IMR-90 (cell line): ENCODE data around the gene TMA7. TPM values are rescaled to one million over a fixed set of nuclear protein-coding genes. Genes with fewer than 3 reads are reported as not detected.

Experiments
- ATAC-seq: fragments of 200-7000 bp; cut with Tn5 transposase; 2 replicates; pipeline ENCODE4 v1.9.1; 2020; ENCODE audit warnings: low read depth, mild to moderate bottlenecking, moderate library complexity
- BruUV-seq: library from RNA; stranded (reverse); fragments of 400-500 nt; replicated peaks from 2 replicates; lab custom pipeline; 2021; lab: Mats Ljungman, UMichigan
- CTCF ChIA-PET: fragments of 300-600 bp; formaldehyde crosslinking; extraction: SDS; loops from one replicate; lab custom pipeline; 2021; ENCODE audit warnings: antibody characterized with exemption; lab: Yijun Ruan, JAX
- POLR2A ChIA-PET: fragments of 300-600 bp; sonication (Branson Sonifier 250); formaldehyde crosslinking; loops from one replicate; lab custom pipeline; 2022; ENCODE audit warnings: antibody characterized with exemption; ENCODE audit not compliant: unreplicated experiment; lab: Charles Lee
- DNase-seq: peaks from one replicate; pipeline ENCODE4 v3.0.0; 2013
- H2AFZ ChIP-seq: replicated peaks from 2 replicates; pipeline ENCODE3; 2013; ENCODE audit warnings: low read length, mild to moderate bottlenecking; ENCODE audit not compliant: poor library complexity
- H2AK5ac ChIP-seq: 2 replicates; pipeline ENCODE4 v1.6.1; 2013; ENCODE audit warnings: low read depth, low read length, inconsistent platforms
- H2AK9ac ChIP-seq: replicated peaks from 2 replicates; pipeline ENCODE3; 2013; ENCODE audit warnings: mild to moderate bottlenecking, low read depth, low read length, moderate library complexity; ENCODE audit not compliant: poor library complexity
- H2BK120ac ChIP-seq: 2 replicates; pipeline ENCODE4 v1.6.1; 2013; ENCODE audit warnings: low read depth, low read length, inconsistent platforms
- H2BK15ac ChIP-seq: 3 replicates; pipeline ENCODE4 v1.6.1; 2013; ENCODE audit warnings: low read depth, low read length, inconsistent platforms
- H2BK20ac ChIP-seq: 2 replicates; pipeline ENCODE4 v1.6.1; 2013; ENCODE audit warnings: low read depth, mild to moderate bottlenecking, inconsistent platforms, low read length, moderate library complexity
- H2BK5ac ChIP-seq: 2 replicates; pipeline ENCODE4 v1.6.1; 2013; ENCODE audit warnings: mild to moderate bottlenecking, low read depth, low read length, inconsistent platforms; ENCODE audit not compliant: poor library complexity, severe bottlenecking
- H3K14ac ChIP-seq: replicated peaks from 2 replicates; pipeline ENCODE4 v1.6.1; 2013; ENCODE audit warnings: low read depth, low read length, inconsistent platforms
- H3K18ac ChIP-seq: 2 replicates; pipeline ENCODE4 v1.6.1; 2013; ENCODE audit warnings: low read depth, low read length, control low read depth
- H3K23ac ChIP-seq: 2 replicates; pipeline ENCODE4 v1.6.1; 2013; ENCODE audit warnings: low read depth, low read length, inconsistent platforms
- H3K27ac ChIP-seq: 2 replicates; pipeline ENCODE4 v1.5.1; 2013; ENCODE audit warnings: mild to moderate bottlenecking, control low read depth, low read length; ENCODE audit not compliant: insufficient read depth
- H3K27me3 ChIP-seq: 2 replicates; pipeline ENCODE4 v1.6.1; 2013; ENCODE audit warnings: low read length; ENCODE audit not compliant: control insufficient read depth, insufficient read depth
- H3K36me3 ChIP-seq: 2 replicates; pipeline ENCODE4 v1.6.1; 2013; ENCODE audit warnings: low read length, mixed read lengths; ENCODE audit not compliant: control insufficient read depth, insufficient read depth
- H3K4ac ChIP-seq: 2 replicates; pipeline ENCODE4 v1.6.1; 2013; ENCODE audit warnings: low read depth, low read length, inconsistent platforms
- H3K4me1 ChIP-seq: 2 replicates; pipeline ENCODE4 v1.6.1; 2013; ENCODE audit warnings: low read length, mixed read lengths; ENCODE audit not compliant: control insufficient read depth, insufficient read depth
- H3K4me2 ChIP-seq: 2 replicates; pipeline ENCODE4 v1.6.1; 2013; ENCODE audit warnings: low read depth, mild to moderate bottlenecking, control low read depth, low read length, moderate library complexity
- H3K4me3 ChIP-seq: 2 replicates; pipeline ENCODE4 v1.5.1; 2013; ENCODE audit warnings: low read depth, mild to moderate bottlenecking, control low read depth, low read length, moderate library complexity; ENCODE audit not compliant: insufficient read depth
- H3K56ac ChIP-seq: 2 replicates; pipeline ENCODE4 v1.6.1; 2013; ENCODE audit warnings: low read length, inconsistent platforms; ENCODE audit not compliant: insufficient read depth; ENCODE audit errors: extremely low read depth
- H3K79me1 ChIP-seq, 2 experiments: 2 replicates each; pipeline ENCODE4 v1.6.1; 2013; ENCODE audit warnings: low read length in 2 of 2, inconsistent platforms in 1 of 2, low read depth in 1 of 2
- H3K9ac ChIP-seq: 2 replicates; pipeline ENCODE4 v1.6.1; 2013; ENCODE audit warnings: low read depth, low read length, control low read depth
- H3K9me1 ChIP-seq: 2 replicates; pipeline ENCODE4 v1.6.1; 2013; ENCODE audit warnings: low read length, inconsistent platforms; ENCODE audit not compliant: insufficient read depth
- H3K9me3 ChIP-seq: 2 replicates; pipeline ENCODE4 v1.6.1; 2013; ENCODE audit warnings: low read length; ENCODE audit not compliant: control insufficient read depth, insufficient read depth
- H4K20me1 ChIP-seq: 2 replicates; pipeline ENCODE4 v1.6.1; 2013; ENCODE audit warnings: low read length, inconsistent platforms; ENCODE audit not compliant: insufficient read depth
- H4K5ac ChIP-seq: 2 replicates; pipeline ENCODE4 v1.6.1; 2013; ENCODE audit warnings: mild to moderate bottlenecking, low read depth, low read length, control low read depth
- H4K8ac ChIP-seq, 2 experiments: 2 replicates each; pipeline ENCODE4 v1.6.1; 2013; ENCODE audit warnings: low read depth in 2 of 2, low read length in 2 of 2, control low read depth in 1 of 2, inconsistent platforms in 1 of 2
- H4K91ac ChIP-seq: 2 replicates; pipeline ENCODE4 v1.6.1; 2013; ENCODE audit warnings: low read depth, low read length, inconsistent platforms; ENCODE audit not compliant: insufficient read depth
- ELK1 ChIP-seq: fragments of 150-350 bp; IDR thresholded peaks from 2 replicates; pipeline ENCODE4 v1.6.1; 2016; ENCODE audit warnings: low read depth, mild to moderate bottlenecking, low read length, moderate library complexity, borderline replicate concordance
- MXI1 ChIP-seq: IDR thresholded peaks from 2 replicates; pipeline ENCODE4 v1.6.1; 2012; ENCODE audit warnings: low read depth, mild to moderate bottlenecking, low read length, moderate library complexity, borderline replicate concordance
- POLR2A ChIP-seq: IDR thresholded peaks from 2 replicates; pipeline ENCODE4 v1.6.1; 2012; ENCODE audit warnings: mild to moderate bottlenecking, low read depth, low read length
- WGBS, 2 experiments: methylation state at CpG; one replicate each; pipeline versions ENCODE4 v1.1.5 to v1.1.7; 2013; ENCODE audit warnings: missing lambda C conversion rate in 2 of 2; ENCODE audit not compliant: insufficient read length in 1 of 2; ENCODE audit errors: extremely low coverage in 2 of 2; 5-methylcytosine and 5-hydroxymethylcytosine counted together
- dilution Hi-C: fragments of 300-500 bp; cut with HindIII; formaldehyde crosslinking; loops from one replicate; pipeline ENCODE4 v1.14.3; 2018; ENCODE audit warnings: low sequenced_read_pairs; ENCODE audit not compliant: unreplicated experiment
- in situ Hi-C: fragments of 300-500 bp; cut with MboI; formaldehyde crosslinking; loops from 3 replicates; pipeline ENCODE4 v1.14.3; 2019; ENCODE audit warnings: low sequenced_read_pairs, inconsistent platforms, mixed read lengths
- intact Hi-C: fragments of 100-400 bp; cut with micrococcal nuclease; formaldehyde crosslinking; loops from 2 replicates; pipeline ENCODE4 v1.10.0; 2022
- polyA plus RNA-seq, 3 experiments: library from polyadenylated mRNA; depleted of rRNA; stranded (reverse); fragments of >200 nt; gene quantifications; 2 replicates each; pipeline ENCODE4 v1.2.3, GENCODE V29; 2012; ENCODE audit warnings: low replicate concordance in 1 of 3
- total RNA-seq: library from RNA; depleted of rRNA; stranded (reverse); fragments of >200 nt; gene quantifications from 2 replicates; pipeline ENCODE4 v1.2.3, GENCODE V29; 2012

TMA7 gene
- total and polyA plus RNA-seq, 2 of the 4 experiments (the other 2 are of a cell fraction) = 81.9 to 240 TPM

- no peak overlapping the region for H3K23ac ChIP-seq
- no peaks in the 10 kb centered on the region for H3K9me3 ChIP-seq
- no peak overlapping the region for H3K56ac ChIP-seq
- no peak overlapping the region for H3K9ac ChIP-seq
- H3K4me3 ChIP-seq = no peak overlapping the region
- H2BK5ac ChIP-seq = no peak overlapping the region
- no peak overlapping the region for H3K4ac ChIP-seq
- no peak overlapping the region for H2AFZ ChIP-seq
- H3K14ac ChIP-seq = no peak overlapping the region
- no peaks in the 10 kb centered on the region; the same call in 1 of the 2 replicates for H4K20me1 ChIP-seq
- dilution Hi-C loops (no loop called here), in situ Hi-C loops (no loop called here), intact Hi-C loops (no loop called here)
- TF ChIP-seq MXI1 (no peak), ELK1 (no peak), POLR2A (no peak)
- no TSS peak for BruUV-seq
- no peaks in the 10 kb centered on the region; a peak in 1 of 4 replicates for H3K79me1 ChIP-seq
- no peak overlapping the region for H2AK5ac ChIP-seq
- no peak overlapping the region for H4K8ac ChIP-seq
- H2BK15ac ChIP-seq = no peak overlapping the region
- no peak overlapping the region for H3K18ac ChIP-seq
- no peaks in the 10 kb centered on the region for H3K4me1 ChIP-seq
- no peaks in the 10 kb centered on the region for H3K27me3 ChIP-seq
- H3K36me3 ChIP-seq = peaks cover 62% of the 10 kb centered on the region
- no peak overlapping the region for H4K5ac ChIP-seq
- ATAC-seq (no peak), DNase-seq (no peak)
- ChIA-PET CTCF (interaction anchor here (1.0 kb wide), 1 partner anchor 19 kb away, joined by 4 read pairs; no protein-coding TSS in a partner anchor), POLR2A (no interaction called here)
- H2BK20ac ChIP-seq = no peak overlapping the region
- 88% methylated on average over 8 of the region's 14 CpGs; no CpG with 5 or more reads in 1 of the 2 experiments for WGBS, 2 experiments
- no peak overlapping the region for H4K91ac ChIP-seq
- no peak overlapping the region for H3K4me2 ChIP-seq
- H3K27ac ChIP-seq = no peak overlapping the region
- H3K9me1 ChIP-seq = no peaks in the 10 kb centered on the region
- no peak overlapping the region for H2BK120ac ChIP-seq
- peak overlapping the region; percentile 16 for H2AK9ac ChIP-seq
These were observed 24.0 kb upstream of the TMA7 start for GRCh38 chr3:48416091-48416505.
